GM12891 (cell line): ENCODE results near the gene SBF1.

ENCODE experiments used
- POLR2A ChIP-seq: IDR thresholded peaks from 2 replicates; pipeline ENCODE4 v1.6.1; 2011; ENCODE audit warnings: low read depth, low read length, control low read depth
- POLR2AphosphoS5 ChIP-seq: IDR thresholded peaks from 2 replicates; pipeline ENCODE4 v1.6.1; 2011; ENCODE audit warnings: low read depth, low read length, control low read depth
- TAF1 ChIP-seq: IDR thresholded peaks from 2 replicates; pipeline ENCODE4 v1.6.1; 2011; ENCODE audit warnings: low read depth, low read length, control low read depth

DNA sequence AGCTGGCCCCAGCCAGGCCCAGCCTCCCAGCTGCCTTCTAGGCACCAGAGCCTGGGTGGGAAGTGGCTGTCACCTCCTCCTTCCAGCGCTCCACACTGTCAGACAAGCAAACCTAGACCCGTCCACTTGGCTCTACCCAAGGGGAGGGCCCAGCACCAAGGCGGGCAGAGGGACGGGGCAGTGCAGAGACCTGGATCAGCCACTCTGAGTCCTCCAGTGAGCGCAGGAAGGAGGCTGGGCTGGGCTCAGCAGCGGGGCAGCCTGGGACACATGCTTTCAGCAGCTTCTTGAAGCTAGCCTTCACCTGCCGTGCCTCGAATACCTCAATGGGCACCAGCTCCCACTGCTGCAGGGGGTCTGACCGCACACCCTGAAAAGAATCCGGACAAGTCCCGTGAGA lies 18.8 kb downstream of the SBF1 start:
- no peak for TF ChIP-seq TAF1
- no peak for TF ChIP-seq POLR2AphosphoS5
- TF ChIP-seq POLR2A = no peak
